Erythroblast (primary cell): ENCODE data around the gene DQX1.

Experiments used
- GATA1 ChIP-seq: IDR thresholded peaks from 2 replicates; pipeline ENCODE4 v1.6.1; 2011; ENCODE audit warnings: low read depth, mild to moderate bottlenecking, control low read depth, low read length, moderate library complexity
- POLR2A ChIP-seq: IDR thresholded peaks from 2 replicates; pipeline ENCODE4 v1.6.1; 2011; ENCODE audit warnings: mild to moderate bottlenecking, low read length

GRCh38 chr2:74495440-74495839 lies 30.6 kb downstream of the DQX1 start:
- no peak for TF ChIP-seq POLR2A
- no peak for TF ChIP-seq GATA1
